Erythroblast (primary cell): ENCODE results near the gene XXYLT1.

Experiments used
- GATA1 ChIP-seq: IDR thresholded peaks from 2 replicates; pipeline ENCODE4 v1.6.1; 2011; ENCODE audit warnings: low read depth, mild to moderate bottlenecking, control low read depth, low read length, moderate library complexity
- POLR2A ChIP-seq: IDR thresholded peaks from 2 replicates; pipeline ENCODE4 v1.6.1; 2011; ENCODE audit warnings: mild to moderate bottlenecking, low read length

- no peak for TF ChIP-seq POLR2A
- no peak for TF ChIP-seq GATA1
Observed at GRCh38 chr3:195129072-195129643, 141.8 kb downstream of the XXYLT1 start.
